HG02678 (cell line): ENCODE results near the gene CSF3.

Source experiments
- ATAC-seq: cut with Tn5 transposase; IDR thresholded peaks from one replicate; pipeline ENCODE4 v1.9.1; 2021; ENCODE audit warnings: mild to moderate bottlenecking, moderate library complexity; ENCODE audit not compliant: unreplicated experiment

CSF3 gene

GRCh38 chr17:40015005-40015997 lies at the start of gene CSF3:
CSF3 (plus strand) TSS chr17:40015440; CDS start chr17:40015475, 35 bp downstream.
- ATAC-seq: no peak

- no peak for ATAC-seq
Measured at GRCh38 chr17:39966771-39967170, 48.5 kb upstream of the CSF3 start.

- ATAC-seq: no peak
Measured at GRCh38 chr17:39968761-39969160, 46.5 kb upstream of the CSF3 start.

GRCh38 chr17:39969375-39969774 lies 45.9 kb upstream of the CSF3 start:
- ATAC-seq: no peak

- no peak for ATAC-seq
Measured at GRCh38 chr17:39970157-39970692, 45.0 kb upstream of the CSF3 start.

GRCh38 chr17:39971076-39971603 lies 44.1 kb upstream of the CSF3 start:
- no peak for ATAC-seq

GRCh38 chr17:39972271-39972670 lies 43.0 kb upstream of the CSF3 start:
- no peak for ATAC-seq

GRCh38 chr17:39973496-39973895 lies 41.7 kb upstream of the CSF3 start:
- no peak for ATAC-seq

- no peak for ATAC-seq
Measured at GRCh38 chr17:39974433-39974832, 40.8 kb upstream of the CSF3 start.

- ATAC-seq: no peak
Measured at GRCh38 chr17:39975801-39976200, 39.4 kb upstream of the CSF3 start.

GRCh38 chr17:39979016-39979670 lies 36.1 kb upstream of the CSF3 start:
- no peak for ATAC-seq

GRCh38 chr17:39979893-39980350 lies 35.3 kb upstream of the CSF3 start:
- ATAC-seq: peak; percentile 20

GRCh38 chr17:39980351-39981206 lies 34.7 kb upstream of the CSF3 start, which contains the start of gene PSMD3:
PSMD3 (plus strand) TSS chr17:39980807; CDS start chr17:39980971, 164 bp downstream.
- peak; percentile 93 for ATAC-seq

- ATAC-seq: no peak
Measured at GRCh38 chr17:39981207-39981741, 34.0 kb upstream of the CSF3 start.

GRCh38 chr17:39981766-39982375 lies 33.4 kb upstream of the CSF3 start:
- ATAC-seq: no peak

GRCh38 chr17:39988206-39988810 lies 26.9 kb upstream of the CSF3 start:
- no peak for ATAC-seq

GRCh38 chr17:39994448-39994847 lies 20.8 kb upstream of the CSF3 start:
- no peak for ATAC-seq

GRCh38 chr17:39995438-39995837 lies 19.8 kb upstream of the CSF3 start:
- no peak for ATAC-seq

- ATAC-seq: no peak
Measured at GRCh38 chr17:39996162-39996561, 19.1 kb upstream of the CSF3 start.
